ENCODE measurements around the gene P2RY10. TPM values are rescaled to one million over a fixed set of nuclear protein-coding genes. Genes with fewer than 3 reads are reported as not detected.

Gene P2RY10
- total RNA-seq, 4 donors from 2014 or later, result 0.64 to 1.1 TPM; not detected in 2

- no peak overlapping the region for H3K4me3 ChIP-seq
- H3K27ac ChIP-seq, result no peak overlapping the region
- no peaks in the 10 kb centered on the region for H3K36me3 ChIP-seq
- H3K4me1 ChIP-seq, result no peaks in the 10 kb centered on the region
- WGBS, result 85% methylated on average over 6 of the region's 7 CpGs
- H3K27me3 ChIP-seq, result no peaks in the 10 kb centered on the region
- no peaks in the 10 kb centered on the region for H3K9me3 ChIP-seq
- DNase-seq (ENCODE audit: low spot score in 2 of 2), result no peak
- TF ChIP-seq POLR2AphosphoS5 (IDR thresholded peaks at IDR 0.05) (no peak), EP300 (IDR thresholded peaks at IDR 0.05) (no peak), POLR2A (IDR thresholded peaks at IDR 0.05) (no peak)
- TF ChIP-seq, protein P1, sequence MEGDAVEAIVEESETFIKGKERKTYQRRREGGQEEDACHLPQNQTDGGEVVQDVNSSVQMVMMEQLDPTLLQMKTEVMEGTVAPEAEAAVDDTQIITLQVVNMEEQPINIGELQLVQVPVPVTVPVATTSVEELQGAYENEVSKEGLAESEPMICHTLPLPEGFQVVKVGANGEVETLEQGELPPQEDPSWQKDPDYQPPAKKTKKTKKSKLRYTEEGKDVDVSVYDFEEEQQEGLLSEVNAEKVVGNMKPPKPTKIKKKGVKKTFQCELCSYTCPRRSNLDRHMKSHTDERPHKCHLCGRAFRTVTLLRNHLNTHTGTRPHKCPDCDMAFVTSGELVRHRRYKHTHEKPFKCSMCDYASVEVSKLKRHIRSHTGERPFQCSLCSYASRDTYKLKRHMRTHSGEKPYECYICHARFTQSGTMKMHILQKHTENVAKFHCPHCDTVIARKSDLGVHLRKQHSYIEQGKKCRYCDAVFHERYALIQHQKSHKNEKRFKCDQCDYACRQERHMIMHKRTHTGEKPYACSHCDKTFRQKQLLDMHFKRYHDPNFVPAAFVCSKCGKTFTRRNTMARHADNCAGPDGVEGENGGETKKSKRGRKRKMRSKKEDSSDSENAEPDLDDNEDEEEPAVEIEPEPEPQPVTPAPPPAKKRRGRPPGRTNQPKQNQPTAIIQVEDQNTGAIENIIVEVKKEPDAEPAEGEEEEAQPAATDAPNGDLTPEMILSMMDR (IDR thresholded peaks at IDR 0.05), result no peak
Measured at GRCh38 chrX:78934866-78935265, 10.3 kb upstream of the P2RY10 start.

GRCh38 chrX:78944351-78944750 lies 840 bp upstream of the P2RY10 start:
- no peaks in the 10 kb centered on the region for H3K9me3 ChIP-seq
- H3K27ac ChIP-seq, result no peak overlapping the region
- DNase-seq (ENCODE audit: low spot score in 2 of 2), result no peak
- H3K36me3 ChIP-seq, result no peaks in the 10 kb centered on the region
- TF ChIP-seq POLR2AphosphoS5 (IDR thresholded peaks at IDR 0.05) (no peak), EP300 (IDR thresholded peaks at IDR 0.05) (no peak), POLR2A (IDR thresholded peaks at IDR 0.05) (no peak)
- TF ChIP-seq, protein P1 (IDR thresholded peaks at IDR 0.05), result no peak
- H3K4me3 ChIP-seq, result no peak overlapping the region
- 60% methylated on average over 3 of the region's 3 CpGs for WGBS
- H3K27me3 ChIP-seq, result no peaks in the 10 kb centered on the region
- no peaks in the 10 kb centered on the region for H3K4me1 ChIP-seq

DNA sequence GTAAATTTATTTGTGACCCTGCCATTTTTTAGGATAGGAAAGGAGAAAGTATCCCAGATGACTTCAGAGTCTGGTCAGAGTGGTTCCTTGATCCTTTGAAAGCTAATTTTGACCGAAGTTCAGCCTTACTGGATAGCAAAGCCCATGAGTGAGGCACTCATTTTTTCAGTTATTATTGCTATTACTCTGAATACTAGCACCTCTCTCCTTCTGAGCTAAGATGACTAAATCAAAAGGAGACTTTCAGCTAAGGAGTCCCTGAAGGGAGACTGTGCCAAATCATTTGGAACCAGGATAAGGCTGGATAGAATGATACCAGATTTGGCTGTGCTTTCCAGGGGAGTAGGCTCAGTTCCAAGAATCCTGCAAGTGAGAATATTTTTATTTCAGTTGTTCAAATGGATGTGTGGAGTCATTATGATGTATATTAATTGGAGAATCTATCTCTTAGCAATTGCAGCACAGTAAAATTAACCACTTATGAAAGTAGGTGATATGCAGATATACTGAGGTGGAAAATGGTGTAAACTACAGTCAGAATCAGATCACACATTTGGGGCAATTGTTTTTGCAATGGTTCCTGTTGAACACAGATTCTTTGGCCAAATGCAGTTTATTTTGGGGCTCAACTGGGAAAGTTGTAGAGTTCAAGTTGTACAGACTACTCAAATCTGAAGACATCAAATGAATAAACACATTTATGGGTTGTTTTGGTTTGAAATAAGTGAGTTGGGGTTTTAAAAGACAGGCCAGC lies 1.2 kb downstream of the P2RY10 start:
- 80% methylated on average over 1 of the region's 1 CpG for WGBS
- H3K4me1 ChIP-seq, result no peaks in the 10 kb centered on the region

GRCh38 chrX:78950009-78950835 lies 5.0 kb downstream of the P2RY10 start:
- no peaks in the 10 kb centered on the region for H3K4me1 ChIP-seq
- WGBS, result 62% methylated on average over 3 of the region's 3 CpGs
- no peaks in the 10 kb centered on the region for H3K36me3 ChIP-seq
- no peak overlapping the region for H3K4me3 ChIP-seq
- TF ChIP-seq POLR2A (IDR thresholded peaks at IDR 0.05) (no peak), EP300 (IDR thresholded peaks at IDR 0.05) (no peak), POLR2AphosphoS5 (IDR thresholded peaks at IDR 0.05) (no peak)
- TF ChIP-seq, protein P1 (IDR thresholded peaks at IDR 0.05), result no peak
- H3K27me3 ChIP-seq, result no peaks in the 10 kb centered on the region
- DNase-seq (ENCODE audit: low spot score in 2 of 2), result no peak
- H3K9me3 ChIP-seq, result no peaks in the 10 kb centered on the region
- no peak overlapping the region for H3K27ac ChIP-seq

More for the DNA sequence above, 1.2 kb downstream of the P2RY10 start:
- Histone ChIP-seq H3K27ac (no peak overlapping the region), H3K27me3 (no peaks in the 10 kb centered on the region), H3K9me3 (no peaks in the 10 kb centered on the region), H3K4me3 (no peak overlapping the region), H3K36me3 (no peaks in the 10 kb centered on the region)
- TF ChIP-seq, protein P1 (IDR thresholded peaks at IDR 0.05), result no peak
- TF ChIP-seq EP300 (IDR thresholded peaks at IDR 0.05) (no peak), POLR2A (IDR thresholded peaks at IDR 0.05) (no peak), POLR2AphosphoS5 (IDR thresholded peaks at IDR 0.05) (no peak)
- no peak for DNase-seq (ENCODE audit: low spot score in 2 of 2)

All from suprapubic skin (tissue), 4 donors.